ENCODE measurements around the gene CREBBP. TPM values are rescaled to one million over a fixed set of nuclear protein-coding genes. Genes with fewer than 3 reads are reported as not detected.

The CREBBP gene
- total and polyA plus RNA-seq, 4 donors, result 16.0 to 155 (median 36.1) TPM

DNA sequence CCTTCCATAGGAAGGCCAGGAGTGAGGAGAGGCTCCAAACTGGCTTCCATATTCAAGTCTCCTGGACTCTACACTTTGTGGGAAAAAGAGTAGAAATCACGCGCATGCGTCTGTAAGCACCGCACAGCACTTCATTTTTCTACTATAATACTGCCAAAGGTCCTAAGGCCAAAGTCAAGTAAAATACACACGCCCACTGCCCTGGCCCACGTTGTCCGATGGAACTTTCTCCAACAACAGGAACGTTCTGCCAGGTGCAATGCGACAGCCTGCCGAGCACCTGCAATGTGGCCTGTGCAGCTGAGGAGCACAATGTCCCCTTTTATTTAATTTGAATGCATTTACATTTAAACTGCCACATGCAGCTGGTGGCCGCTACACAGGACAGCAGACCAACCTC, 202.5 kb downstream of the CREBBP start:
- Histone ChIP-seq H3K4me3 (no peak overlapping the region), H3K27ac (ENCODE audit: low read depth in 1 of 2, low read length in 1 of 2) (no peak overlapping the region), H3K27me3 (ENCODE audit: control insufficient read depth in 3 of 3, insufficient read depth in 3 of 3, low read length in 2 of 3) (no peaks in the 10 kb centered on the region), H3K9me3 (ENCODE audit: control insufficient read depth in 4 of 4, insufficient read depth in 3 of 4, low read length in 3 of 4) (no peaks in the 10 kb centered on the region), H3K9ac (ENCODE audit: insufficient read depth in 1 of 2, low read length in 2 of 2) (no peak overlapping the region), H3K4me1 (ENCODE audit: control insufficient read depth in 5 of 5, insufficient read depth in 5 of 5, low read length in 5 of 5) (peaks cover 0 to 2% (median 0%) of the 10 kb centered on the region in 5 donors), H3K36me3 (ENCODE audit: control insufficient read depth in 4 of 4, insufficient read depth in 4 of 4, low read length in 4 of 4) (peaks cover 0 to 59% (median 33%) of the 10 kb centered on the region in 4 donors)
- 95 to 96% methylated on average over 11 of the region's 11 CpGs for WGBS, 2 donors
- no peak for TF ChIP-seq CTCF (IDR thresholded peaks at IDR 0.05; ENCODE audit: control extremely low read depth, extremely low read depth)
- ATAC-seq (ENCODE audit: insufficient read depth, low FRiP score) (no peak), DNase-seq (no peak)

GRCh38 chr16:3675601-3676130, 204.8 kb downstream of the CREBBP start:
- WGBS, 2 donors, result 84 to 90% methylated on average over 24 of the region's 24 CpGs
- ATAC-seq (ENCODE audit: insufficient read depth, low FRiP score), result no peak
- peak in 1 of 3 donors; percentile 15 for DNase-seq
- H3K36me3 ChIP-seq (ENCODE audit: control insufficient read depth in 4 of 4, insufficient read depth in 4 of 4, low read length in 4 of 4), result peaks cover 0 to 65% (median 26%) of the 10 kb centered on the region in 4 donors
- no peak overlapping the region for H3K4me3 ChIP-seq
- TF ChIP-seq CTCF (IDR thresholded peaks at IDR 0.05; ENCODE audit: control extremely low read depth, extremely low read depth), result no peak
- no peak overlapping the region for H3K9ac ChIP-seq (ENCODE audit: insufficient read depth in 1 of 2, low read length in 2 of 2)
- no peaks in the 10 kb centered on the region for H3K27me3 ChIP-seq (ENCODE audit: control insufficient read depth in 3 of 3, insufficient read depth in 3 of 3, low read length in 2 of 3)
- no peaks in the 10 kb centered on the region for H3K4me1 ChIP-seq (ENCODE audit: control insufficient read depth in 5 of 5, insufficient read depth in 5 of 5, low read length in 5 of 5)
- H3K27ac ChIP-seq (ENCODE audit: low read depth in 1 of 2, low read length in 1 of 2), result no peak overlapping the region
- no peaks in the 10 kb centered on the region for H3K9me3 ChIP-seq (ENCODE audit: control insufficient read depth in 4 of 4, insufficient read depth in 3 of 4, low read length in 3 of 4)

Other genes with a start within 250 kb of the CREBBP start
- gene DNASE1, start 226.0 kb downstream of the CREBBP start, total RNA-seq, result 10 to 100 TPM in 1 of 2 donors, 1 to 10 TPM in 1; 9.3 to 39.5 TPM
- gene DNASE1, start 226.0 kb downstream of the CREBBP start, polyA plus RNA-seq, result 1 to 10 TPM; 5.5 to 7.4 TPM
- gene TRAP1, start 163.2 kb downstream of the CREBBP start, total RNA-seq, result 10 to 100 TPM; 56.8 to 94.3 TPM
- gene TRAP1, start 163.2 kb downstream of the CREBBP start, polyA plus RNA-seq, result 10 to 100 TPM; 44.8 to 60.9 TPM
- 10 to 100 TPM; 22.3 to 37.6 TPM for gene ADCY9, start 235.7 kb upstream of the CREBBP start, total RNA-seq
- 10 to 100 TPM; 12.7 to 12.8 TPM for gene ADCY9, start 235.7 kb upstream of the CREBBP start, polyA plus RNA-seq

Data from lung (tissue), 12 donors.